ENCODE results near the gene SGMS1. TPM values are rescaled to one million over a fixed set of nuclear protein-coding genes. Genes with fewer than 3 reads are reported as not detected.

Gene SGMS1
- total and polyA plus RNA-seq, 2 donors (not counting 1 experiment from before 2014, with no cell fraction given) = 10.0 to 43.5 TPM

DNA sequence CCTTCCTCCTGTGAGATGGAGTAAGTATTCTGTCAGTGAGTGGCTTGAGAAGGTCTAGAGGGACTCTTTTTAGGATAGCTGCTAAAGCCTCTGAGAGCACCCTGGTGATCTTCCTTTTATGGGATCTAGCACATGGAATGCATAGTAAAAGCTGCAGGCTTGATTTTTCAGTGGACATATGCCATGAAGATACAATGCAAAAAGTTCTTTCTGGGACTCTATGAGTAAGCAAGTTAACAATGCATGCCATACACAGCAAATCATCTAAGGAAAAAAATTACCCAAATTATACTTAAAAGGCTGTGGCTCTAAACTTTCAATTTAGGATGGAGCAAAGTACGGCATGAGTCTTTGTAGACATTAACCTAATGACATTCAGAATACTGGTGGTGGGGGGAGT, 154.5 kb downstream of the SGMS1 start:
- H4K20me1 ChIP-seq (ENCODE audit: control insufficient read depth, insufficient read depth, low read length, poor library complexity, severe bottlenecking) = peaks cover 5% of the 10 kb centered on the region
- no peaks in the 10 kb centered on the region for H3K9me3 ChIP-seq (ENCODE audit: control extremely low read depth in 1 of 3, control insufficient read depth in 2 of 3, insufficient read depth in 1 of 3, low read length in 2 of 3)
- no peak overlapping the region for H3K9ac ChIP-seq (ENCODE audit: low read length)
- H3K4me2 ChIP-seq (replicated peaks; ENCODE audit: low read depth, low read length, poor library complexity, severe bottlenecking) = no peak overlapping the region
- ChIA-PET POLR2A (no interaction called here), CTCF (interaction anchor here (0.8 kb wide), 1 partner anchor 184 kb away, joined by 3 read pairs; no protein-coding TSS in a partner anchor)
- peaks cover 0 to 3% of the 10 kb centered on the region in 2 experiments for H3K36me3 ChIP-seq (replicated peaks in 1 of 2; ENCODE audit: control extremely low read depth in 1 of 2, control insufficient read depth in 1 of 2, extremely low read depth in 1 of 2, insufficient read depth in 2 of 2, low read length in 1 of 2)
- H3K27me3 Mint-ChIP-seq = no peaks in the 10 kb centered on the region
- no peak overlapping the region for H3K27ac ChIP-seq (ENCODE audit: low read length in 2 of 2)
- H3K4me3 Mint-ChIP-seq = no peak overlapping the region
- TF ChIP-seq, protein P1, sequence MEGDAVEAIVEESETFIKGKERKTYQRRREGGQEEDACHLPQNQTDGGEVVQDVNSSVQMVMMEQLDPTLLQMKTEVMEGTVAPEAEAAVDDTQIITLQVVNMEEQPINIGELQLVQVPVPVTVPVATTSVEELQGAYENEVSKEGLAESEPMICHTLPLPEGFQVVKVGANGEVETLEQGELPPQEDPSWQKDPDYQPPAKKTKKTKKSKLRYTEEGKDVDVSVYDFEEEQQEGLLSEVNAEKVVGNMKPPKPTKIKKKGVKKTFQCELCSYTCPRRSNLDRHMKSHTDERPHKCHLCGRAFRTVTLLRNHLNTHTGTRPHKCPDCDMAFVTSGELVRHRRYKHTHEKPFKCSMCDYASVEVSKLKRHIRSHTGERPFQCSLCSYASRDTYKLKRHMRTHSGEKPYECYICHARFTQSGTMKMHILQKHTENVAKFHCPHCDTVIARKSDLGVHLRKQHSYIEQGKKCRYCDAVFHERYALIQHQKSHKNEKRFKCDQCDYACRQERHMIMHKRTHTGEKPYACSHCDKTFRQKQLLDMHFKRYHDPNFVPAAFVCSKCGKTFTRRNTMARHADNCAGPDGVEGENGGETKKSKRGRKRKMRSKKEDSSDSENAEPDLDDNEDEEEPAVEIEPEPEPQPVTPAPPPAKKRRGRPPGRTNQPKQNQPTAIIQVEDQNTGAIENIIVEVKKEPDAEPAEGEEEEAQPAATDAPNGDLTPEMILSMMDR (IDR thresholded peaks at IDR 0.05) = no peak
- TF ChIP-seq EZH2 (IDR thresholded peaks at IDR 0.05; ENCODE audit: borderline replicate concordance, insufficient read depth, low read depth, low read length, poor library complexity, severe bottlenecking) = no peak
- H3K79me2 ChIP-seq (ENCODE audit: control insufficient read depth, insufficient read depth, low read length) = peaks cover 6% of the 10 kb centered on the region
- DNase-seq (no peak), ATAC-seq (ENCODE audit: low read depth) (no peak)
- peaks cover 21% of the 10 kb centered on the region in 2 donors for H3K4me1 ChIP-seq (ENCODE audit: control insufficient read depth in 2 of 2, insufficient read depth in 2 of 2, low read length in 2 of 2)
- H3K27ac Mint-ChIP-seq = no peak overlapping the region
- intact Hi-C loops (cut with micrococcal nuclease) = no loop called here
- H3K27me3 ChIP-seq (replicated peaks in 1 of 4; ENCODE audit: control extremely low read depth in 1 of 4, control insufficient read depth in 3 of 4, insufficient read depth in 4 of 4, low read length in 3 of 4) = no peaks in the 10 kb centered on the region
- no peak overlapping the region for H3K4me3 ChIP-seq (ENCODE audit: control extremely low read depth in 1 of 5, extremely low read depth in 1 of 5, insufficient read depth in 1 of 5, low read depth in 2 of 5, low read length in 4 of 5)
- H2AFZ ChIP-seq (ENCODE audit: insufficient read depth, low read depth, low read length, poor library complexity, severe bottlenecking) = no peak overlapping the region
- H3K9me3 Mint-ChIP-seq (ENCODE audit: insufficient read depth) = no peaks in the 10 kb centered on the region
- H3K4me1 Mint-ChIP-seq = peaks cover 53% of the 10 kb centered on the region
- no CpG with 5 or more reads among the region's 1 CpG for WGBS (ENCODE audit: insufficient coverage)

DNA sequence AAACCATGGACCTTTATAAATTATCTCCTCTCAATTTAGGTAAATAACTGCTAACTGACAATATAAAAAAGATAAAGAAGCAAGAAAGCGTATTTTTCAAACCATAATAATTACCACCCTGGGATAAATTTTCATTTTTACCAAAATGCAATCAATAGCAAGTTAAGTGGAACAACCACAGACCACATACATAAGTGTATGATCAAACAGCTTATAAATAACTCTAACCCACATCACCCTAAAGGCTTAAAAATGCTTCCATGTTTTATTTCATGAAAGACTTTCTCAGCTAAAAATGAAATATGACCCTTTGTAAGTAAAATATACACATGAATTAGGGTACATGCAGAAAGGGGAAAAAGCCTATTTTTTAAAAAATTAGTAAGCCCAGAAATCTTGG, 156.5 kb downstream of the SGMS1 start:
- no CpG with 5 or more reads among the region's 1 CpG for WGBS (ENCODE audit: insufficient coverage)
- peaks cover 21% of the 10 kb centered on the region in 2 donors for H3K4me1 ChIP-seq (ENCODE audit: control insufficient read depth in 2 of 2, insufficient read depth in 2 of 2, low read length in 2 of 2)
- peaks cover 50% of the 10 kb centered on the region for H3K4me1 Mint-ChIP-seq
- H3K9ac ChIP-seq (ENCODE audit: low read length) = no peak overlapping the region
- peaks cover 0 to 3% of the 10 kb centered on the region in 2 experiments for H3K36me3 ChIP-seq (replicated peaks in 1 of 2; ENCODE audit: control extremely low read depth in 1 of 2, control insufficient read depth in 1 of 2, extremely low read depth in 1 of 2, insufficient read depth in 2 of 2, low read length in 1 of 2)
- DNase-seq (no peak), ATAC-seq (ENCODE audit: low read depth) (no peak)
- H3K27ac Mint-ChIP-seq = no peak overlapping the region
- ChIA-PET CTCF (no interaction called here), POLR2A (no interaction called here)
- no peaks in the 10 kb centered on the region for H3K9me3 ChIP-seq (ENCODE audit: control extremely low read depth in 1 of 3, control insufficient read depth in 2 of 3, insufficient read depth in 1 of 3, low read length in 2 of 3)
- intact Hi-C loops (cut with micrococcal nuclease) = no loop called here
- no peaks in the 10 kb centered on the region for H3K27me3 ChIP-seq (replicated peaks in 1 of 4; ENCODE audit: control extremely low read depth in 1 of 4, control insufficient read depth in 3 of 4, insufficient read depth in 4 of 4, low read length in 3 of 4)
- no peak overlapping the region for H2AFZ ChIP-seq (ENCODE audit: insufficient read depth, low read depth, low read length, poor library complexity, severe bottlenecking)
- H3K4me2 ChIP-seq (replicated peaks; ENCODE audit: low read depth, low read length, poor library complexity, severe bottlenecking) = no peak overlapping the region
- no peaks in the 10 kb centered on the region for H3K9me3 Mint-ChIP-seq (ENCODE audit: insufficient read depth)
- peaks cover 6% of the 10 kb centered on the region for H3K79me2 ChIP-seq (ENCODE audit: control insufficient read depth, insufficient read depth, low read length)
- H4K20me1 ChIP-seq (ENCODE audit: control insufficient read depth, insufficient read depth, low read length, poor library complexity, severe bottlenecking) = peaks cover 5% of the 10 kb centered on the region
- H3K27me3 Mint-ChIP-seq = no peaks in the 10 kb centered on the region
- no peak overlapping the region for H3K4me3 Mint-ChIP-seq
- TF ChIP-seq EZH2 (IDR thresholded peaks at IDR 0.05; ENCODE audit: borderline replicate concordance, insufficient read depth, low read depth, low read length, poor library complexity, severe bottlenecking) = no peak
- H3K4me3 ChIP-seq (ENCODE audit: control extremely low read depth in 1 of 5, extremely low read depth in 1 of 5, insufficient read depth in 1 of 5, low read depth in 2 of 5, low read length in 4 of 5) = no peak overlapping the region
- no peak overlapping the region for H3K27ac ChIP-seq (ENCODE audit: low read length in 2 of 2)
